Measurements from ENCODE around the gene SAP30.

SAP30 gene

DNA sequence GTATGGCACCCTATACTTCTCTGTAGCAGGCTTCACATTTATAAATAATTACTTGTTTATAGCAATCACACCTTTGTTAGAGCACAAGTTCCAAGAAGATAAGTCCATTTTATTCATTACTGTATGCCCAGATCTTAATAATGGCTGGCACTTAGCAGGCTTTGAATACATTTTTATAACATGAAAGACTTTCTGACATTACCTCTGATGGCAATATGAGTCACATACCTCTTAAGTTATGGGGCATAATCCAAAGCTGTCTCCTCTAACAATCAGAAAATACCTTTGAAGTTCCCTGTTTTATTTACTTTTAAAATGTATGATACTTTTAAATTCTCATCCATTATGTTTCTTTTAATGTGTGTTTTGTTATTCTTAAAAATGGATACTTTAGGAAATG lies 16.0 kb downstream of the SAP30 start:
- H3K4me1 Mint-ChIP-seq = no peaks in the 10 kb centered on the region
- H3K27me3 Mint-ChIP-seq (ENCODE audit: low read depth, poor library complexity) = no peaks in the 10 kb centered on the region
- no peak for DNase-seq
- TF ChIP-seq, protein P1, sequence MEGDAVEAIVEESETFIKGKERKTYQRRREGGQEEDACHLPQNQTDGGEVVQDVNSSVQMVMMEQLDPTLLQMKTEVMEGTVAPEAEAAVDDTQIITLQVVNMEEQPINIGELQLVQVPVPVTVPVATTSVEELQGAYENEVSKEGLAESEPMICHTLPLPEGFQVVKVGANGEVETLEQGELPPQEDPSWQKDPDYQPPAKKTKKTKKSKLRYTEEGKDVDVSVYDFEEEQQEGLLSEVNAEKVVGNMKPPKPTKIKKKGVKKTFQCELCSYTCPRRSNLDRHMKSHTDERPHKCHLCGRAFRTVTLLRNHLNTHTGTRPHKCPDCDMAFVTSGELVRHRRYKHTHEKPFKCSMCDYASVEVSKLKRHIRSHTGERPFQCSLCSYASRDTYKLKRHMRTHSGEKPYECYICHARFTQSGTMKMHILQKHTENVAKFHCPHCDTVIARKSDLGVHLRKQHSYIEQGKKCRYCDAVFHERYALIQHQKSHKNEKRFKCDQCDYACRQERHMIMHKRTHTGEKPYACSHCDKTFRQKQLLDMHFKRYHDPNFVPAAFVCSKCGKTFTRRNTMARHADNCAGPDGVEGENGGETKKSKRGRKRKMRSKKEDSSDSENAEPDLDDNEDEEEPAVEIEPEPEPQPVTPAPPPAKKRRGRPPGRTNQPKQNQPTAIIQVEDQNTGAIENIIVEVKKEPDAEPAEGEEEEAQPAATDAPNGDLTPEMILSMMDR (IDR thresholded peaks at IDR 0.05) = no peak
- peaks cover 11% of the 10 kb centered on the region for H3K36me3 Mint-ChIP-seq (ENCODE audit: low read depth)
- no peak overlapping the region for H3K4me3 Mint-ChIP-seq
- no peak overlapping the region for H3K27ac Mint-ChIP-seq
- H3K9me3 Mint-ChIP-seq = no peaks in the 10 kb centered on the region

GRCh38 chr4:173391701-173392100 lies 20.9 kb downstream of the SAP30 start:
- no peak overlapping the region for H3K27ac Mint-ChIP-seq
- H3K36me3 Mint-ChIP-seq (ENCODE audit: low read depth) = peaks cover 53% of the 10 kb centered on the region
- peaks cover 6% of the 10 kb centered on the region for H3K9me3 Mint-ChIP-seq
- TF ChIP-seq, protein P1 (IDR thresholded peaks at IDR 0.05) = no peak
- H3K27me3 Mint-ChIP-seq (ENCODE audit: low read depth, poor library complexity) = no peaks in the 10 kb centered on the region
- no peaks in the 10 kb centered on the region for H3K4me1 Mint-ChIP-seq
- DNase-seq = no peak
- H3K4me3 Mint-ChIP-seq = no peak overlapping the region

DNA sequence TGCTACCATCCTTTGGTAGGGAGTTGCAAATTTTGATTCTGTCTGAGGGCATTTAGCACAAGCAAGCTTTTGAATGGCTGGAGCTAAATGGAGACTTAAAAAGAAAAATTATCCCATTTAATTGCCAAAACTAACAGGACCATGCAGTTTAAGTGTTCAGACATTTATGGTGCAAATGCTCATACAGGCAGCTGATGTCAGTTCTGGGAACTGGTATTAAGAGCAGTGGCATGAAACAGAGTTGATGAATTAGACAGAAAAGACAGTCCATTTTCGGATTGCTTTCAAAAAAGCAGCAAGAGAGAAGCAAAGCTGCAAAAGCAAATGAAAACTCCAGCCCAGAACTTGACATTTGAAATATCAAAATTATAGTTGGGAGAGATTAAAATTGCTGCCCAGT lies 26.9 kb downstream of the SAP30 start:
- peaks cover 6% of the 10 kb centered on the region for H3K9me3 Mint-ChIP-seq
- no peak overlapping the region for H3K27ac Mint-ChIP-seq
- peaks cover 33% of the 10 kb centered on the region for H3K36me3 Mint-ChIP-seq (ENCODE audit: low read depth)
- TF ChIP-seq, protein P1 (IDR thresholded peaks at IDR 0.05) = no peak
- no peak for DNase-seq
- H3K4me1 Mint-ChIP-seq = no peaks in the 10 kb centered on the region
- H3K4me3 Mint-ChIP-seq = no peak overlapping the region
- H3K27me3 Mint-ChIP-seq (ENCODE audit: low read depth, poor library complexity) = no peaks in the 10 kb centered on the region

DNA sequence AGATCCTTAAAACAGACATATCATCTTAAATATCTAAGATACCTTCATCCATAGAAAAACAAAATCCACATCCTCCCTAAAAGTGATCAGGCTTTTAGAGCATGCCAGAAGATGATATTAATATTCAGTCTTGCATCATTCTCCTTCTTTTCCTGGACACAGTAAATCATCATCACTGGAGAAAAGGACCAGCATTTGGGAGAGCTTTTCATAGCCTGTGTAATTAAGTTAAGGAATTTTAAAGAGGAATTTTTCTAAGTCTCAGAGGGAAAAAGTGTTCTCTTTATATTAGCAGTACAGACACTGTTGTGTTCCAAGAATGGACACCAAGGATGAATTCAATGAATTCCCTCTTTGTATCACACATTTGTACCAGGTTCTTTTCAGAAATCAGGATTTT lies 27.5 kb downstream of the SAP30 start:
- H3K4me1 Mint-ChIP-seq = no peaks in the 10 kb centered on the region
- TF ChIP-seq, protein P1 (IDR thresholded peaks at IDR 0.05) = no peak

DNA sequence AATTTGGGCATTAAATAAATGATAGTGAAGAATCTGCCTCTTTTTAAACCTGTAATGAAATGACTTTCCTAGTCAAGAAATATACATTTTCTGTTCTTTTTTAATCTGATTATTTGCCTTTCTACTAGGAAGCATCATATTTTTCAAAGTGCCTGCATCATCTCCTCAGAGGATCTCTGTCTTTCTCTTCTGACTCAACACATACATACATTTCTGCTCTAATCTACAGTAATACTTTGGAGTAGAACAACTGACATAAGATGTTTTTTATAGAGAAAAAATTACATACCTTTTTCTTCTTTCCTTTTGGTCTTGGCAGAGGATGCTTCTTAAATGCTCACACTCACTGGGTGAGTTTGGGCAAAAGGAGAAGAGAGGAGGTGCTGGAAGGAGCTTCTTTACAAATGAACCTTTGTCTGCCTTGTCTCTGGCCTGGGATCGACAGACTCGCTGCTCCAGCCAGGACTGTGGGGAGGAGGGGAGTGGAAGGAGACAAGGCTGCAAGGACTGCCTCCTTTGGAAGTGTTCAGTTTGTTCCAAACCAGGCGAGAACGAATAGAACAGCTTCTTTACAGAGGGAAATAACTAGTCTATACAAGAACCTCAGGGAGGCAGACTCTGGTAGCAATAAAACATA lies 28.1 kb downstream of the SAP30 start, which contains the start of gene SCRG1:
Gene SCRG1, minus strand, starts transcription at position 338 of the 637 bp plus-strand sequence. CDS start 7,702 bp downstream, outside the sequence.
- DNase-seq = no peak
- TF ChIP-seq, protein P1 (IDR thresholded peaks at IDR 0.05) = no peak
- Mint-ChIP-seq H3K27me3 (ENCODE audit: low read depth, poor library complexity) (no peaks in the 10 kb centered on the region), H3K4me1 (no peaks in the 10 kb centered on the region), H3K27ac (no peak within 1 kb of the TSS), H3K4me3 (no peak within 1 kb of the TSS), H3K9me3 (peaks cover 4% of the 10 kb centered on the region), H3K36me3 (ENCODE audit: low read depth) (peaks cover 26% of the 10 kb centered on the region)

More for the DNA sequence above, 27.5 kb downstream of the SAP30 start:
- H3K9me3 Mint-ChIP-seq = peaks cover 6% of the 10 kb centered on the region
- no peak overlapping the region for H3K4me3 Mint-ChIP-seq
- no peak overlapping the region for H3K27ac Mint-ChIP-seq
- peaks cover 31% of the 10 kb centered on the region for H3K36me3 Mint-ChIP-seq (ENCODE audit: low read depth)
- H3K27me3 Mint-ChIP-seq (ENCODE audit: low read depth, poor library complexity) = no peaks in the 10 kb centered on the region
- no peak for DNase-seq

- Mint-ChIP-seq H3K36me3 (ENCODE audit: low read depth) (peaks cover 20% of the 10 kb centered on the region), H3K27me3 (ENCODE audit: low read depth, poor library complexity) (no peaks in the 10 kb centered on the region), H3K9me3 (no peaks in the 10 kb centered on the region), H3K4me3 (no peak overlapping the region), H3K27ac (no peak overlapping the region), H3K4me1 (no peaks in the 10 kb centered on the region)
- no peak for DNase-seq
- TF ChIP-seq, protein P1 (IDR thresholded peaks at IDR 0.05) = no peak
These were observed 30.3 kb downstream of the SAP30 start for GRCh38 chr4:173401063-173401462.

All from nephron progenitor cell (in vitro differentiated cells).